ENCODE measurements around the gene SMARCC1.

Gene SMARCC1

DNA sequence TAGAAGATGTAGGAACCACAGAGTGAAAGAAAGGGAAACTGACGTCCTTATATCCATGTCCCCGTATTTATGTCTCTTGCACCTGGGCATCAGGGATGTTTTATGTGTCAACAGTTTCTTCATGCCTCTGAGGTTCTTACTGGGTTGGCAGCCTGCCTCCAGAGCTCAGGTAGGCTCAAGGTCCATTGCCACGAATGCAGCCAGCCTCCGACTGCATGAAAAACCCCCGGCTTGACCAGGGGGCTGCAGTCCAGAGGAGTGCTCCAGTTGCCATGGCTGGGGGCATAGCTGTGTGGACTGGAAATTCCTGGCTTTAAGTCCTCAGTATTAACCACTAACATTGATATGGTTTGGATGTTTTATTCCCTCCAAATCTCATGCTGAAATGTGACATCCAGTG lies 200.3 kb downstream of the SMARCC1 start:
- no peaks in the 10 kb centered on the region for H3K9me3 ChIP-seq (replicated peaks; ENCODE audit: low read length)
- H3K4me1 ChIP-seq (ENCODE audit: control insufficient read depth, insufficient read depth, low read length): peaks cover 5% of the 10 kb centered on the region
- peaks cover 30% of the 10 kb centered on the region for H3K27me3 ChIP-seq (ENCODE audit: control insufficient read depth, insufficient read depth, low read length)
- no peak overlapping the region for H3K4me2 ChIP-seq (ENCODE audit: low read length)
- no peak overlapping the region for H3K9ac ChIP-seq (ENCODE audit: low read depth, low read length)
- no peak overlapping the region for H3K4me3 ChIP-seq (ENCODE audit: low read length)
- peaks cover 11% of the 10 kb centered on the region for H3K36me3 ChIP-seq (ENCODE audit: insufficient read depth, low read length)

DNA sequence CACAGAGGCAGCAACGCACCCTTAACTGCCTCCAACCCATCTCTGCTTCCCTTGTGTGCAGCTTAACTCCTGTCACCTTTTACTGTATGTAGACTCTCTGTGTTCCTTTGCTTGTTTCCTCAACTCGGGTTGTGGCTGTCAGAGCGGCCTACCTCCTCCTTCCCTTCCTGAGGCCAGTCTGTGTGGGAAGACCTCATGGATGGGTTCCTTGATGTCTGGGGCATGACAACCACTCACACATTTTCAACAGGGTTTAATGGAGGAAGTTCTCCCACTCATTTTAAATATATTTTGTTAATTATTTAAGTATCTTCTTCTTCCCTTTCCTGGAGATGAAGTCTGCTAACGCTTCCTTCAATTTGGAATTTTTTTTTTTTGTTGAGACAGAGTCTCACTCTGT lies 201.2 kb downstream of the SMARCC1 start:
- Histone ChIP-seq H3K4me2 (ENCODE audit: low read length) (no peak overlapping the region), H3K4me3 (ENCODE audit: low read length) (no peak overlapping the region), H3K9ac (ENCODE audit: low read depth, low read length) (no peak overlapping the region), H3K27me3 (ENCODE audit: control insufficient read depth, insufficient read depth, low read length) (peaks cover 30% of the 10 kb centered on the region), H3K36me3 (ENCODE audit: insufficient read depth, low read length) (peaks cover 7% of the 10 kb centered on the region), H3K4me1 (ENCODE audit: control insufficient read depth, insufficient read depth, low read length) (peaks cover 5% of the 10 kb centered on the region), H3K9me3 (replicated peaks; ENCODE audit: low read length) (no peaks in the 10 kb centered on the region)

DNA sequence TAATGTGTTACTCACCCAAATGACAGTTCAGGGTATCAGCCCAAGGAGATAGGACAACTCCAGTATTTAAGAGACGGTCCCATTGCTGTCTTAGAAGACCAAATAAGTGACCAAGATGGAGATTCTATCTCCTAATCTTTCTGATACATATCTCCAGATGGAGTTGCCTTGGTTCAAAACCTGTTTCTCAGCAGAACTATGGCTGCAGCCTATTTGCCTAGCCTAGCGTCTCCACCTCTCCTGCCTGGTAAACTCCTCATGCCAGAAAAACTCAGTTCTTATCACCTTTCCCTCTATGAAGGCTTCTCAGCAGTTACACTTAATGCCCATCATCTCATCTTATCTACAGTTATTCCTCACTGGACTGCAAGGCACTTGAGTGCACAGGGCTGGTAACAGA lies 201.8 kb downstream of the SMARCC1 start:
- peaks cover 5% of the 10 kb centered on the region for H3K4me1 ChIP-seq (ENCODE audit: control insufficient read depth, insufficient read depth, low read length)
- no peak overlapping the region for H3K4me2 ChIP-seq (ENCODE audit: low read length)
- H3K36me3 ChIP-seq (ENCODE audit: insufficient read depth, low read length): peaks cover 1% of the 10 kb centered on the region
- H3K27me3 ChIP-seq (ENCODE audit: control insufficient read depth, insufficient read depth, low read length): peaks cover 30% of the 10 kb centered on the region
- H3K9ac ChIP-seq (ENCODE audit: low read depth, low read length): no peak overlapping the region
- H3K9me3 ChIP-seq (replicated peaks; ENCODE audit: low read length): no peaks in the 10 kb centered on the region
- no peak overlapping the region for H3K4me3 ChIP-seq (ENCODE audit: low read length)

DNA sequence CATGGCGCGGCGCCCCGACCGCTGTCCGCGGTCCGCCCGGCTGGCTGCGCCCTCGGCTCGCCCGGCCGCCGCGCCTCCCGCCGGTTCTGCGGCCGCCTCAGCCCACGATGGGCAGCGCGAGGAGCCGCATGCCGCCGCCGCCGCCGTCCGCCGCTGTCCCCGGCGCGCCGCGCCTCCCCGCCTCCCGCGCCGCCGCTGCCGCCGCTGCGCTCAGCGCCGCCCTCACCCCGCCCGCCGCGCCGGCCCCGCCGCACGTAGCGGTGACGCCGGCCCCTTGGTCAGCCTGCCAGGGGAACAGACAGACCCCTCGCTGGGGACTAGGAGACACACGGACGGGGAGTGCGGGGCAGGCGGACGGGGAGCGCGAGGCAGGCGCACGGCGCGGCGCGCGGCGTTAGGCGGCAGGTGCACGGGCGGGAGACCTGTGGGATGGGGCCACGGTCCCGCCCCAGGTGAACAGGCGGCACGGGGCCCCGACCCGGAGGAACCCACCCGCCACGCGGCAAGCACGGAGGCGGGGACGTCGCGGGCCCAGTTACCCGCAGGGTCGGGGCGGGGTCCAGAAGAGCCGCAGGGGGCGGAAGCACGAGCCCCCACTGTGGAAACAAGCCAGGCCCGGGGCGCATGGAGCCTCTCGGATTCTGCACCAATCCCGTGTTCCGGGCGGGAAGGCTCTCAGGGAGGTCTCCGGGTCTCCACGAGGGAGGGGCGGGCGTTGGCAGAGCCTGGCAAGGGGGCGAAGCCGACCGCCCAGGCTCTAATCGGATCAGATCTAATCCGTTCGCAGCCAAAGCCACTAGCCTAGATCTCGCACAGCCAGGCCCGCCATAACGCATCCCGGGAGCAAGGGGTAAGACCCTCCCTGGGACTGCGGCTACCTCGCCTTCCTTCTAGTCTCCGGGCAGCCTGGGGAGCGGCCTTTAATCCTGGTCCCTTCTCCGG lies 202.7 kb downstream of the SMARCC1 start, which contains the start of gene CSPG5:
Gene CSPG5, minus strand, starts transcription at position 175 of the 942 bp plus-strand sequence. Its CDS starts 172 bp downstream, at position 3.
- Histone ChIP-seq H3K27me3 (ENCODE audit: control insufficient read depth, insufficient read depth, low read length) (peaks cover 33% of the 10 kb centered on the region), H3K36me3 (ENCODE audit: insufficient read depth, low read length) (no peaks in the 10 kb centered on the region), H3K9me3 (replicated peaks; ENCODE audit: low read length) (no peaks in the 10 kb centered on the region), H3K4me2 (ENCODE audit: low read length) (peak within 1 kb of the TSS; percentile 85), H3K4me1 (ENCODE audit: control insufficient read depth, insufficient read depth, low read length) (peaks cover 5% of the 10 kb centered on the region), H3K4me3 (ENCODE audit: low read length) (peak within 1 kb of the TSS; percentile 66), H3K9ac (ENCODE audit: low read depth, low read length) (no peak within 1 kb of the TSS)

DNA sequence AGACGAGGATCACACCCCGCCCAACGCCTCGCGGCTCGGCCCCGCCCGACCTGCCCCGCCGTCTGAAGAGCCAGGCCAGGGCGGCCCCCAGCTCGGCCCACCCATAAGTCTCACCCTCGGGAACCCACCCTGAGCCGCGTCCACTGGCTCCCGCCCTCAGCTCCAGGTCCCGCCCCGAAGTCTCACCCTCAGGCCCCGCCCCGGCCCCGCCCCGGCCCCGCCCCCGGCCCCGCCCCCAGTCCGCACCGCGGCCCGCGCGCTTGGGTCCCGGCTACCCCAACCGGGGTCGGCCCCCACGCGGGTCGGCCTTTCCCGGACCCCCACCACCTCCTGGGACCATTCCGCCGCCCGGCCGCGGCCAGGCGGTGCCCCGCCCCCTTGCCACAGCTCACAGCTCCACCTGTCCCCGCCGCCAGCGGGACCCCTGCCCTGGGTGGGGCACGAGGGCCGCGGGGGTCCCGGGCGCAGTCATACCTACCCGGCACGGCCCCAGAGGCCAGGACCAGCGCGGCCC lies 203.5 kb downstream of the SMARCC1 start:
- Histone ChIP-seq H3K4me1 (ENCODE audit: control insufficient read depth, insufficient read depth, low read length) (peaks cover 5% of the 10 kb centered on the region), H3K9ac (ENCODE audit: low read depth, low read length) (no peak overlapping the region), H3K36me3 (ENCODE audit: insufficient read depth, low read length) (no peaks in the 10 kb centered on the region), H3K4me2 (ENCODE audit: low read length) (peak overlapping the region; percentile 85), H3K27me3 (ENCODE audit: control insufficient read depth, insufficient read depth, low read length) (peaks cover 40% of the 10 kb centered on the region), H3K9me3 (replicated peaks; ENCODE audit: low read length) (no peaks in the 10 kb centered on the region), H3K4me3 (ENCODE audit: low read length) (peak overlapping the region; percentile 66)

DNA sequence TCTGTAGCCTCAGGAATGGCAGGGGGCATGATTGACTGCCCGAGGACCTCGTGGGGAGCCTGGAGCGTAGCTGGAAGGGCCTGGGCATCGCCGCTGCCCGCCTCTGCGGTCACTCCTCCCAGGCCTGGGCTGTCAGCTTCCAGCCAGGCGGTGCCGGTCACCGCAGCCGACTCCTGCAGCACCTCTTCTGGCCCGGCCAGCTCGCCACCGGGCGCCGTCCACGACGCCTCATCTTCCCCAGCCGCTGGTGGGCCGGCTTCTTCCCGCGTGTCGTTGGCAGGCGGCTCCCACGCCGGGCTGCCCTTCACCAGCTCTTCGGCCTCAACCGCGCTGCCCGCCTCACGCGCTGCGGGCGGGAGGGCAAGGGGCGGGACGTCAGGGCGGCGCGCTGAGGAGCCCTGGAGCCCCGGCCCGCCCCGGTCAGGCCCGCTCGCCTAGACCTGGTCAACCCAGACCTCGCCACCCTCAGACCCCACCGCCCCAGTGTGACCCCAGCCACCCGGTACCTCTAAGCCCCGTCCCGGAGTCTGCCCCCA lies 204.0 kb downstream of the SMARCC1 start:
- Histone ChIP-seq H3K4me3 (ENCODE audit: low read length) (peak overlapping the region; percentile 66), H3K4me2 (ENCODE audit: low read length) (peak overlapping the region; percentile 85), H3K9me3 (replicated peaks; ENCODE audit: low read length) (no peaks in the 10 kb centered on the region), H3K9ac (ENCODE audit: low read depth, low read length) (no peak overlapping the region), H3K27me3 (ENCODE audit: control insufficient read depth, insufficient read depth, low read length) (peaks cover 46% of the 10 kb centered on the region), H3K4me1 (ENCODE audit: control insufficient read depth, insufficient read depth, low read length) (peaks cover 5% of the 10 kb centered on the region), H3K36me3 (ENCODE audit: insufficient read depth, low read length) (no peaks in the 10 kb centered on the region)

DNA sequence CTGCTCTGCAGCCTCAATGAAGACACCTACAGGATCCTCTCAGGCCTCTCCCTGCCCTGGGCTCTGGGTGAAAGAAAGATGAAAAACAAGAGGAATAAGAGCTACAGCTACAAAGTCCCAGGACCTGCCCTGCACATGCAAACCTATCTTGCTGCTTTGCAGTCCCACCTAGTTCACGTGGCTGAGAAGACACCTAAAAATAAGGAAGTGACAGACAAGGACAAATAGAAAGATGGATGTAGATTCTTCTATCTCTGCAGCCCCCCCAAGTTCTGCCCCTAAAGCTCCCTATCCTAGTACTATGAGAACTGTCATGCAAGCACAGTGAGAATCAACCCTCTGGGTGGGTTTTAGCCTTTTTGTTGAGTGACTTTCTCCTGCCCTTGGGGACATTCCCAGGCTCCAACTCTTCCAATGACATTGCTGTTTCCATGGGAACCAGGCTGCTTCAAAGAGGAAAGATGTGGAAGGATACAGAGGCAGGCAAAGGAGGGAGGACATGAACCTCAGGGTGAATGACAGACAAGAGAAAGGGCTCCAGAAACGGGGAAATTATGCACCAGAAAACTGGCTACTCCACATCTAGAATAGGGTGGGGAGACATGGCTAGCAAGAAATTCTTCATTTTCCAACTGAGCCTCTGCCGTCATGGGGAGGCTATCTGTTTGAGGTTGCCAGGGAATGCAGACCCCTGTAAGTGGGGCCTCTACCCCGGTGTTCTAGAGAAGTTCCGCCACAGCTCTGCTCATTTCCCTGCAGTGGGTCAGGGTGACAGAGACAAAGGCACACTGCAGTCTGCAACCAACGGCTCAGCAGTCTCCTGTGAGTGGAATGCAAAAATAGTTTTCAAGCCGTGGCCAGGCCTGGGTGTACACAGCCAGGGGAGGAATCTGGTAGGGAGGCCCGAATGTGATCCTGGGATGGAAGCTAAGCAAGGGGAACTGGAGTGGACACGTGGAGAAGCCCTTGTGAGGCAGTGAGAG lies 208.2 kb downstream of the SMARCC1 start:
- H3K4me3 ChIP-seq (ENCODE audit: low read length): no peak overlapping the region
- H3K4me2 ChIP-seq (ENCODE audit: low read length): no peak overlapping the region
- H3K9ac ChIP-seq (ENCODE audit: low read depth, low read length): no peak overlapping the region
- H3K9me3 ChIP-seq (replicated peaks; ENCODE audit: low read length): no peaks in the 10 kb centered on the region
- H3K4me1 ChIP-seq (ENCODE audit: control insufficient read depth, insufficient read depth, low read length): peaks cover 5% of the 10 kb centered on the region
- no peaks in the 10 kb centered on the region for H3K36me3 ChIP-seq (ENCODE audit: insufficient read depth, low read length)
- H3K27me3 ChIP-seq (ENCODE audit: control insufficient read depth, insufficient read depth, low read length): peaks cover 53% of the 10 kb centered on the region

DNA sequence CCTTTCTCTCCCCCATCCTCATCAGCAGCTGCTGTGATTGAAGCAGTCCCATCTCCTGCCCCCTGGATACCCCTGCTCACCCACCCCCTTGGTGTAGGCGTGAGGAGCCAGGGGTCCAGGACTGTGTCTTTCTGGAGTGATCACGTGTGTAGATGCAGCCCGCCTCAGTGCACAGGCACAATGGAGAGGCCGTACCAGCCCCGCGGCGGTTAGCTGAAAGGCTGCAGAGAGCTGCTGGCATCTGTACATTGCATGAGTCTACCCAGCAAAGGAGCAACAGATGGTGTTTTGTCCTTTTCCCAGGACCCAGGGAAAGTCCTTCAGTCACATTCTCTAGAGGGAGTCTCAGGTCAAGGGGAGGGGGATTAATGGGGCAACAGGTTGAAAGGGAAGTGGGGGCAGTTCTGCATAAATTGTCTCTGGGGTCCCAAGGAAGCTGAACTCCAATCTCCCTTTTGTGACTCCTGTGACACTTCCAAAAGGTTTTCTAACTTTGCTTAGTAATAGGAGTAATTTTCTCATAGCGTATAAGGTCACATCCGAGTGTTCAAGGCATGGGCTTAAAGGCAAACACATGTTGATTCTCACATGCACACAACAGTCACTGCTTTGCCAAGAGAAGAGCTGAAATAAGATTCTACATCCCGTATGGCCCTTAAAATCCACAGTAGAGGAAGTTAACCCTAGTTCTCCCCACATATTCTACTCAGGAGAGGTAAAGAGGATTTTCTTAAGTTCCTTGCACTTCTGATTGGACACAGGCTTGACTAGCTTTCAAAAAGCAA lies 210.1 kb downstream of the SMARCC1 start:
- Histone ChIP-seq H3K4me2 (ENCODE audit: low read length) (no peak overlapping the region), H3K9ac (ENCODE audit: low read depth, low read length) (no peak overlapping the region), H3K27me3 (ENCODE audit: control insufficient read depth, insufficient read depth, low read length) (peaks cover 48% of the 10 kb centered on the region), H3K4me3 (ENCODE audit: low read length) (no peak overlapping the region), H3K36me3 (ENCODE audit: insufficient read depth, low read length) (no peaks in the 10 kb centered on the region), H3K4me1 (ENCODE audit: control insufficient read depth, insufficient read depth, low read length) (no peaks in the 10 kb centered on the region), H3K9me3 (replicated peaks; ENCODE audit: low read length) (no peaks in the 10 kb centered on the region)

DNA sequence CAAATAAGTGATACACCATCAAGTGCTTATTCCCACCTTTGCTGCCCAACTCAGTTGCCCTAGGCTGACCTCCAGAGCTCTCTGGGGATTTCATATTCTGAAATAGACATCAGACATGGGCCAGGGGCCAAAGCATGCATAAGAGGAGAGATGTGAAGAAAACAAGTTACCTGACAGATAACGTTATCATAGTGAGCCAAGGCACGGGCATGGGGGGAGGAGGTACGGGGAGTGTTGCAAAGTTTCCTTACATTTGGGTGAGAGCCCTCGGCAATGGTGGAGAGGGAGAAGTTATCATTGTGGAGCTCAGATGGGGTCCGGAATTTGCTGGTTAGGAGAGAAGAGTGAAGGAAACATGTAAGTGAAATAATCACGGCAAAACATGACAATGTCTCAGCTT lies 212.8 kb downstream of the SMARCC1 start:
- H3K27me3 ChIP-seq (ENCODE audit: control insufficient read depth, insufficient read depth, low read length): peaks cover 67% of the 10 kb centered on the region
- no peaks in the 10 kb centered on the region for H3K9me3 ChIP-seq (replicated peaks; ENCODE audit: low read length)
- H3K4me3 ChIP-seq (ENCODE audit: low read length): no peak overlapping the region
- no peak overlapping the region for H3K4me2 ChIP-seq (ENCODE audit: low read length)
- no peak overlapping the region for H3K9ac ChIP-seq (ENCODE audit: low read depth, low read length)
- H3K36me3 ChIP-seq (ENCODE audit: insufficient read depth, low read length): no peaks in the 10 kb centered on the region
- H3K4me1 ChIP-seq (ENCODE audit: control insufficient read depth, insufficient read depth, low read length): no peaks in the 10 kb centered on the region

DNA sequence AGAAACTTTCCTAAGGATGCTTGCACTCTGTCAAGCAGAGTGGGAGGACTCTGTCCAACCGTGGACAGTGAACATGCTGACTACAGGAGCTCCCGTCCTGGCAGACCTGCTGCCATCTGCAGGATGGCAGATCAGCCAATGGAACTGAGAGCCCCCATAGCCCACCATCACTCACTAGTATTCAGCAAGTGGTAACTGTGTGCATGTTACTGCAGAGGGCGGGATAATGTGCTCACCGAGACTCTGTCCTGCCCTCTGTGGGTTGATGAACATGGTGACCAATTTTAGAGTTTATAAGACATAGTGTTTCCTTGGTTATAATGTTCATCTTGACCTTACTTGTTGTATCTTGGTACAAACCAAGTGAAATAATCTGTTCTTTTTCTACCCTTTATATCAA lies 214.5 kb downstream of the SMARCC1 start:
- no peaks in the 10 kb centered on the region for H3K36me3 ChIP-seq (ENCODE audit: insufficient read depth, low read length)
- H3K27me3 ChIP-seq (ENCODE audit: control insufficient read depth, insufficient read depth, low read length): peaks cover 49% of the 10 kb centered on the region
- H3K9me3 ChIP-seq (replicated peaks; ENCODE audit: low read length): no peaks in the 10 kb centered on the region
- H3K9ac ChIP-seq (ENCODE audit: low read depth, low read length): no peak overlapping the region
- H3K4me1 ChIP-seq (ENCODE audit: control insufficient read depth, insufficient read depth, low read length): no peaks in the 10 kb centered on the region
- H3K4me3 ChIP-seq (ENCODE audit: low read length): no peak overlapping the region
- H3K4me2 ChIP-seq (ENCODE audit: low read length): no peak overlapping the region

Data from skeletal muscle satellite cell (primary cell).